Natural killer cell (primary cell): Measurements from ENCODE around the gene SH3TC1. TPM values are rescaled to one million over a fixed set of nuclear protein-coding genes. Genes with fewer than 3 reads are reported as not detected.

ENCODE experiments used
- ATAC-seq, 3 donors: fragments of 150-1000 bp in 2 of 3; fragments of 200-7000 bp in 1 of 3; cut with Tn5 transposase; 1 replicate in 1 of 3; 2 replicates in 2 of 3; pipeline ENCODE4 v1.10.0; 2021; ENCODE audit warnings: mild to moderate bottlenecking in 2 of 3, moderate library complexity in 2 of 3
- DNase-seq, 2 donors: peaks; one replicate each; pipeline versions ENCODE4 v3.0.0 to v3.0.0-alpha.2; 2013 to 2021; ENCODE audit warnings: mixed read lengths in 1 of 2
- H3K27ac ChIP-seq: one replicate; pipeline ENCODE4 v1.5.1; 2013; ENCODE audit warnings: mild to moderate bottlenecking, low read length
- H3K27me3 ChIP-seq: one replicate; pipeline ENCODE4 v1.6.1; 2013; ENCODE audit warnings: low read length; ENCODE audit not compliant: control insufficient read depth, insufficient read depth
- H3K36me3 ChIP-seq: one replicate; pipeline ENCODE4 v1.6.1; 2013; ENCODE audit warnings: low read length; ENCODE audit not compliant: control insufficient read depth, insufficient read depth
- H3K4me1 ChIP-seq: one replicate; pipeline ENCODE4 v1.6.1; 2013; ENCODE audit warnings: low read length; ENCODE audit not compliant: control insufficient read depth, insufficient read depth
- H3K4me3 ChIP-seq: one replicate; pipeline ENCODE4 v1.5.1; 2013; ENCODE audit warnings: low read length
- H3K9me3 ChIP-seq: one replicate; pipeline ENCODE4 v1.6.1; 2013; ENCODE audit warnings: low read length; ENCODE audit not compliant: control insufficient read depth, insufficient read depth
- H3K27ac Mint-ChIP-seq, 2 donors: one replicate each; pipeline ENCODE4 v1.8.0; 2022; ENCODE audit warnings: mild to moderate bottlenecking in 2 of 2, mixed read lengths in 2 of 2, moderate library complexity in 1 of 2
- H3K27me3 Mint-ChIP-seq, 2 donors: one replicate each; pipeline ENCODE4 v1.8.0; 2022; ENCODE audit warnings: low read depth in 2 of 2, mixed read lengths in 2 of 2
- H3K36me3 Mint-ChIP-seq: one replicate; pipeline ENCODE4 v1.8.0; 2022; ENCODE audit warnings: mixed read lengths
- H3K4me1 Mint-ChIP-seq, 2 donors: one replicate each; pipeline ENCODE4 v1.8.0; 2022; ENCODE audit warnings: mixed read lengths in 2 of 2
- H3K4me3 Mint-ChIP-seq: one replicate; pipeline ENCODE4 v1.8.0; 2022; ENCODE audit warnings: mild to moderate bottlenecking, moderate library complexity, mixed read lengths
- H3K9me3 Mint-ChIP-seq, 2 donors: one replicate each; pipeline ENCODE4 v1.8.0; 2022; ENCODE audit warnings: mixed read lengths in 2 of 2
- WGBS: methylation state at CpG from one replicate; pipeline ENCODE4 v1.1.7; 2013; ENCODE audit warnings: missing lambda C conversion rate; ENCODE audit not compliant: insufficient coverage; 5-methylcytosine and 5-hydroxymethylcytosine counted together
- intact Hi-C: fragments of 100-400 bp; cut with micrococcal nuclease; formaldehyde crosslinking; loops from one replicate; pipeline ENCODE4 v1.14.2; 2022
- total RNA-seq, 4 donors: library from RNA; stranded (reverse); fragments of 120-200 nt in 1 of 4; gene quantifications; one replicate each; pipeline versions ENCODE4 v1.2.3 to v1.2.4, GENCODE V29; 2013 to 2022
- TF ChIP-seq, protein P1 (sequence below): fragments of 200-600 bp; IDR thresholded peaks from one replicate; pipeline ENCODE4 v1.8.0; 2022; ENCODE audit warnings: antibody characterized with exemption

The SH3TC1 gene
- total RNA-seq, 3 donors from 2014 or later (not counting 1 experiment from before 2014, with no cell fraction given), result 50.1 to 61.7 (median 54.9) TPM

DNA sequence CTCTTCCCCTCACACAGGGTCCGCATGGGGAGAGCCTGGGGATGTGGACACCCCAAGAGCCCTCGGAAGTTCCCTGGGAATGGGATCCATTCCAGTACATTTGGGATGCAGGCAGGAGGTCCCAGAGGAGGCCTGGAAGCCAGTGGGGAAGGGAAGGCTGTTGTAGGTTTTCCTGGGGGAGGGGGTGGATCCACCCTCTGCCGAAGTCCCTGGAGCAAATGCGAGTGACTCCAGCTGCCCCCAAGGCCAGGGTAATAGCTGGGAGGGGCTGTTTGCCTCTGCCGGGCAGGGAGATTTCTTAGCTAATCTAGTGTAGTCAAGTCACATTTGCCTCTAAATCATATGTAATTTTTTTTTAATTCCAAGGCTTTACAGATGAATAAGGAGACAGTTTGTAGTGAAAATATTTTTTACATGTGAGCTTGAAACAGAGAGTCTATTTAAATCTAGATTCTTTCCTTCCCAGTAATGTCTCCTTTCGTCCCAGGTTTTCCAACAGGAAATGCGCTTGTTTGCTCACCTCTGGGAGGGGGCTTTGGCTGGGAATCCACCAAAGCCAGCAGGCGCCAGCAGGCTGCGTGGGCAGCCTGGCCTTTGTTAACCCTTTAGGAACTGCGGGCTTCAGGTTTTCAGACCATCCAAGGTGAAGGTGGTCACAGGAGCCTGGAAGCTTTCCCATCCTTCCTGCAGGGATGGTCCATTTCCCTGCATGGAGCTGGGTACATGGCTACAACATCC, 26.8 kb downstream of the SH3TC1 start:
- no peak overlapping the region for H3K4me3 ChIP-seq
- Mint-ChIP-seq H3K27me3 (no peaks in the 10 kb centered on the region), H3K4me3 (no peak overlapping the region), H3K4me1 (peaks cover 0 to 12% of the 10 kb centered on the region in 2 donors), H3K36me3 (no peaks in the 10 kb centered on the region), H3K27ac (no peak overlapping the region), H3K9me3 (no peaks in the 10 kb centered on the region)
- peaks cover 25% of the 10 kb centered on the region for H3K36me3 ChIP-seq
- DNase-seq (no peak), ATAC-seq (no peak)
- no peaks in the 10 kb centered on the region for H3K9me3 ChIP-seq
- WGBS, result 94% methylated on average over 9 of the region's 10 CpGs
- TF ChIP-seq, protein P1, sequence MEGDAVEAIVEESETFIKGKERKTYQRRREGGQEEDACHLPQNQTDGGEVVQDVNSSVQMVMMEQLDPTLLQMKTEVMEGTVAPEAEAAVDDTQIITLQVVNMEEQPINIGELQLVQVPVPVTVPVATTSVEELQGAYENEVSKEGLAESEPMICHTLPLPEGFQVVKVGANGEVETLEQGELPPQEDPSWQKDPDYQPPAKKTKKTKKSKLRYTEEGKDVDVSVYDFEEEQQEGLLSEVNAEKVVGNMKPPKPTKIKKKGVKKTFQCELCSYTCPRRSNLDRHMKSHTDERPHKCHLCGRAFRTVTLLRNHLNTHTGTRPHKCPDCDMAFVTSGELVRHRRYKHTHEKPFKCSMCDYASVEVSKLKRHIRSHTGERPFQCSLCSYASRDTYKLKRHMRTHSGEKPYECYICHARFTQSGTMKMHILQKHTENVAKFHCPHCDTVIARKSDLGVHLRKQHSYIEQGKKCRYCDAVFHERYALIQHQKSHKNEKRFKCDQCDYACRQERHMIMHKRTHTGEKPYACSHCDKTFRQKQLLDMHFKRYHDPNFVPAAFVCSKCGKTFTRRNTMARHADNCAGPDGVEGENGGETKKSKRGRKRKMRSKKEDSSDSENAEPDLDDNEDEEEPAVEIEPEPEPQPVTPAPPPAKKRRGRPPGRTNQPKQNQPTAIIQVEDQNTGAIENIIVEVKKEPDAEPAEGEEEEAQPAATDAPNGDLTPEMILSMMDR, result no peak
- H3K27me3 ChIP-seq, result no peaks in the 10 kb centered on the region
- peaks cover 41% of the 10 kb centered on the region for H3K4me1 ChIP-seq
- H3K27ac ChIP-seq, result no peak overlapping the region
- intact Hi-C loops, result no loop called here

DNA sequence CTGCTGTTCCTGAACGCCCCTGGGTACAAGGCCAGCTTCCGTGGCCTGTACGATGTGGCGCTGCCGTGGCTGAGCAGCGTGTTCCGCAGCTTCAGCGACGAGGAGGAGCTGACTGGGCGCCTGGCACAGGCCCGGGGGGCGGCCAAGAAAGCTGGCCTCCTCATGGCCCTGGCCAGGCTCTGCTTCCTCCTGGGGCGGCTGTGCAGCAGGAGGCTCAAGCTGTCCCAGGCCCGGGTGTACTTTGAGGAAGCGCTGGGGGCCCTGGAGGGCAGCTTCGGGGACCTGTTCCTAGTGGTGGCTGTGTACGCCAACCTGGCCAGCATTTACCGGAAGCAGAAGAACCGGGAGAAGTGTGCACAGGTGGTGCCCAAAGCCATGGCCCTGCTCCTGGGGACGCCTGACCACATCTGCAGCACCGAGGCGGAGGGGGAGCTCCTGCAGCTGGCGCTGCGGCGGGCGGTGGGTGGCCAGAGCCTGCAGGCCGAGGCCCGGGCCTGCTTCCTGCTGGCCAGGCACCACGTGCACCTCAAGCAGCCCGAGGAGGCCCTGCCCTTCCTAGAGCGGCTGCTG, 28.2 kb downstream of the SH3TC1 start:
- H3K27me3 Mint-ChIP-seq, result no peaks in the 10 kb centered on the region
- 60% methylated on average over 31 of the region's 31 CpGs for WGBS
- no peaks in the 10 kb centered on the region for H3K36me3 Mint-ChIP-seq
- Histone ChIP-seq H3K27me3 (no peaks in the 10 kb centered on the region), H3K36me3 (peaks cover 25% of the 10 kb centered on the region), H3K27ac (no peak overlapping the region), H3K4me1 (peaks cover 39% of the 10 kb centered on the region), H3K9me3 (no peaks in the 10 kb centered on the region), H3K4me3 (no peak overlapping the region)
- H3K9me3 Mint-ChIP-seq, result no peaks in the 10 kb centered on the region
- TF ChIP-seq, protein P1, result no peak
- no peak overlapping the region for H3K27ac Mint-ChIP-seq
- peaks cover 0 to 12% of the 10 kb centered on the region in 2 donors for H3K4me1 Mint-ChIP-seq
- ATAC-seq, result no peak
- intact Hi-C loops, result no loop called here
- DNase-seq, result no peak
- H3K4me3 Mint-ChIP-seq, result no peak overlapping the region

DNA sequence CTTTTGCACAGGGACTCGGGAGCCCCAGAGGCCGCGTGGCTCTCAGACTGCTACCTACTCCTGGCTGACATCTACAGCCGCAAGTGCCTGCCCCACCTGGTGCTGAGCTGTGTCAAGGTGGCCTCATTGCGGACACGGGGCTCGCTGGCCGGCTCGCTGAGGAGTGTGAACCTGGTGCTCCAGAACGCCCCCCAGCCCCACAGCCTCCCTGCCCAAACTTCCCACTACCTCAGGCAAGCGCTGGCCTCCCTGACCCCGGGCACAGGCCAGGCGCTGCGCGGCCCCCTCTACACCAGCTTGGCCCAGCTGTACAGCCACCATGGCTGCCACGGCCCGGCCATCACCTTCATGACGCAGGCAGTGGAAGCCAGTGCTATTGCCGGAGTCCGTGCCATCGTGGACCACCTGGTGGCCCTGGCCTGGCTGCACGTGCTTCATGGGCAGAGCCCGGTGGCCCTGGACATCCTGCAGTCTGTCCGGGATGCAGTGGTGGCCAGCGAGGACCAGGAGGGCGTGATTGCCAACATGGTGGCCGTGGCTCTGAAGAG, 28.8 kb downstream of the SH3TC1 start:
- peaks cover 22% of the 10 kb centered on the region for H3K36me3 ChIP-seq
- Mint-ChIP-seq H3K27me3 (no peaks in the 10 kb centered on the region), H3K4me1 (peaks cover 0 to 12% of the 10 kb centered on the region in 2 donors), H3K4me3 (no peak overlapping the region), H3K9me3 (no peaks in the 10 kb centered on the region), H3K27ac (no peak overlapping the region), H3K36me3 (no peaks in the 10 kb centered on the region)
- no peak overlapping the region for H3K4me3 ChIP-seq
- WGBS, result 89% methylated on average over 27 of the region's 27 CpGs
- TF ChIP-seq, protein P1, result no peak
- no peak overlapping the region for H3K27ac ChIP-seq
- H3K4me1 ChIP-seq, result peaks cover 39% of the 10 kb centered on the region
- H3K27me3 ChIP-seq, result no peaks in the 10 kb centered on the region
- intact Hi-C loops, result no loop called here
- DNase-seq (no peak), ATAC-seq (no peak)
- H3K9me3 ChIP-seq, result no peaks in the 10 kb centered on the region
